Measurements from ENCODE around the gene GYPA. TPM values are rescaled to one million over a fixed set of nuclear protein-coding genes. Genes with fewer than 3 reads are reported as not detected.
"Not testable (repeated sequence)": the region's sequence is repeated elsewhere in the genome, so short reads cannot be mapped to it uniquely, and the experiment has no call there.

Gene GYPA
- total RNA-seq, 1 donor from 2014 or later: 3.7 TPM

GRCh38 chr4:144130167-144130566 lies 10.4 kb downstream of the GYPA start:
- not testable (repeated sequence) for DNase-seq (ENCODE audit: low spot score in 2 of 2); FAIRE-seq

DNA sequence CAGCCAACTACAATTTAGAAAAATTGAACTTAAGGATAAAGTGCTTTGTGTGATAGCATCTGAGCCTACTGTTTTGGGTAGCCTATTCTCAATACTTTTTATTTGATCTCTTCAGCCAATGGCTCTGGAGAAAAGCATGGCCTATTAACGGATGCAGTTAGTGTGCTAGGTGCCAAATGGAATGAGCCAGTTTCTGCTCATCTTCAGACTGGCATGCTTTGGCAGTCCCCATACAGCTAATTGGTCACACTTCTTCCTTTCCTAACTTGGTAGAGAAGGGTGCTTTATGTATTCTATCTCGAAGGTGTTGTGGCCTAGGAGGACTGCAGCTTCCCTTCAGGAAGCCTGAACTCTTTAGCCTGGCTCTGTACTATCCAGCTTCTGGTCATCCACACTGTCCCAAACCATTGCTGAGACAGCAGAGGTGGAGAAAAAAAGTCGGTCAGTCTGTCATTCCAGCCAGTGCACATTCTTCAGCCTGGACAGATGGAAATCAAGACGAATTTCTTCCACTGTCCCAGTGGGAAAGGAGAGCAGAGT lies 11.1 kb downstream of the GYPA start:
- not testable (repeated sequence) for FAIRE-seq; DNase-seq (ENCODE audit: low spot score in 2 of 2)

GRCh38 chr4:144128709-144129320 lies 11.7 kb downstream of the GYPA start:
- not testable (repeated sequence) for FAIRE-seq

GRCh38 chr4:144125109-144125508 lies 15.4 kb downstream of the GYPA start:
- not testable (repeated sequence) for DNase-seq (ENCODE audit: low spot score in 2 of 2); FAIRE-seq

More at GRCh38 chr4:144128709-144129320, 11.7 kb downstream of the GYPA start:
- DNase-seq (ENCODE audit: low spot score in 2 of 2): not testable (repeated sequence)

GRCh38 chr4:144123982-144124635 lies 16.4 kb downstream of the GYPA start:
- not testable (repeated sequence) for FAIRE-seq; DNase-seq (ENCODE audit: low spot score in 2 of 2)

DNA sequence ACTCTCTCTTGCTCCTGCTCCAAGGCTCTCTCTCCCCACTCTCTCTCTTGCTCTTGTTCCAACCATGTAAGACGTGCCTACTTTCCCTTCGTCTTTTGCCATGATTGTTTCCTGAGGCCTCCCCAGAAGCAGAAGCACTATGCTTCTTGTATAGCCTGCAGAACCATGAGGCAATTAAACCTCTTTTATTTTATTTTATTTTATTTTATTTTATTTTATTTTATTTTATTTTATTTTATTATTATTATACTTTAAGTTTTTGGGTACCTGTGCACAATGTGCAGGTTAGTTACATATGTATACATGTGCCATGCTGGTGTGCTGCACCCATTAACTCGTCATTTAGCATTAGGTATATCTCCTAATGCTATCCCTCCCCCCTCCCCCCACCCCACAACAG lies 17.2 kb downstream of the GYPA start:
- not testable (repeated sequence) for FAIRE-seq; DNase-seq (ENCODE audit: low spot score in 2 of 2)

DNA sequence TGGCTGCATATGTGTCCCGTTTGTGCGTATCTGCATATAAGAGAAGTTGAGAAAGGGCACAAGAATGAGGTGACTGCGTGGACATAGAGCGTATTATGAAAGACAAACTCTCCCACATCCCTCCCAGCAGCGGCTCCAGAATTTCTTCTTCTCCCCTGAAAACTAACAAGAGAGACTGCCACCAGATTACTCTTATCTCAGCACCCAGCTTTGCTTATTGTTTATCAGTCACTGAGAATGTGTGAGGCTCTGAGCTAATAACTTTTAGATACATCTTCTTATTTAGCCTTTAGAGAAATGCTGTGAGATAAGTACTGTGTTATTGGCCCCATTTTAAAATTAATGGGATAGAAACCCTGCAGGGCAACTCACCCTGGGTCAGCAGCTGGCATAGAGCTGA lies 20.8 kb downstream of the GYPA start:
- not testable (repeated sequence) for FAIRE-seq; DNase-seq (ENCODE audit: low spot score in 2 of 2)

DNA sequence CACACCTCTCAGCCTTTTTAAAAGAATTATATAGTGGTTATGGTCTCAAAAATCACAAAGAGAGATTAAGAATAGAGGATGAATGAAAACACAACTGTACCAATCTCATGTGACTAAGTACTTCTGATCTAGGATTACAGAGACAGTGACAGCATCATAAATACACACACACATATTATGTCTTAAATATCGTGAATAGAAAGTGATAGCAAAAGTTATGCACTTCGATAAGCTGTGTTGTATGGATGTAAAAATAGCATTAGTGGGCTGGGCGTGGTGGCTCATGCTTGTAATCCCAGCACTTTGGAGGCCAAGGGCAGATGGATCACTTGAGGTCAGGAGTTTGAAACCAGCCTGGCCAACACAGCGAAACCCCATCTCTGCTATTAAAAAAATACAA lies 25.0 kb downstream of the GYPA start:
- DNase-seq (ENCODE audit: low spot score in 2 of 2) (no peak), FAIRE-seq (no peak)

DNA sequence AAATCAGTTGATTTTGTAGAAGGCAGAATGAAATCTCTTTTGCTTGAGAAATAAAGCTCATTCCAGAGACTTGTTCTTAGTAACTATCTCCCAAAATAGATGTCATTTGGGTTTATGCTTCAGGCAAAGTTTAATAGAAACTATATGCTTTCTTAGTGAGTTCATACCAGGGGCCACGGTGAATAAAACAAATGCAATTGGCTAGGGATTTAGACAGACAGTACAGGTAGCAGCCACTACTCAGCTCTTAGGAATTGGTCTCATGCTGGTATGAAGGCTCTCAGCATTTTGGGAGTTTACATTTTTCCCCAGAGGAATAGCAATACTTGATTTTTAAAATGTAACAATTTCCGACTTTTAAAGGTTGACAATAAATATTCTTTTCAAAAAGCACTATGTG lies 27.0 kb downstream of the GYPA start:
- DNase-seq (ENCODE audit: low spot score in 2 of 2) (no peak), FAIRE-seq (no peak)

- DNase-seq (ENCODE audit: low spot score in 2 of 2) (no peak), FAIRE-seq (no peak)
These were observed 35.9 kb downstream of the GYPA start for GRCh38 chr4:144104509-144105130.

DNA sequence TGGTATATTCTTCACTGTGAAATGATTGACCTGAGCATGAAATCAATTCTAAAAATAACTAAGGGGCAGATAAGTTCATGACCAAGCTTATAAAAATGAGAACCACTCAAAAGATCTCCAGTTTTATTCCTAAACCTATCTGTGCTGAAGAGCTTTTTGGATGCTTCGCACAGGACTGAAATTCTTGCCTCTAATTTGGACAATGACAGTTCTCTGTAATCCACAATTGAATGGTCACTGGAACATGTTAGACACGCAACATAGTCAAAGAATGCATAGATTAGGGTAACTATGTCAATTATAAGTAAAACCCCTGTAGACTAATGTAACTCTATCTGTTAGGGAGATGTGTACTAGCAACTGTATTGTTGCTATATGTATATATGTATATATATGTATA lies 42.7 kb downstream of the GYPA start:
- not testable (repeated sequence) for DNase-seq (ENCODE audit: low spot score in 2 of 2); FAIRE-seq

DNA sequence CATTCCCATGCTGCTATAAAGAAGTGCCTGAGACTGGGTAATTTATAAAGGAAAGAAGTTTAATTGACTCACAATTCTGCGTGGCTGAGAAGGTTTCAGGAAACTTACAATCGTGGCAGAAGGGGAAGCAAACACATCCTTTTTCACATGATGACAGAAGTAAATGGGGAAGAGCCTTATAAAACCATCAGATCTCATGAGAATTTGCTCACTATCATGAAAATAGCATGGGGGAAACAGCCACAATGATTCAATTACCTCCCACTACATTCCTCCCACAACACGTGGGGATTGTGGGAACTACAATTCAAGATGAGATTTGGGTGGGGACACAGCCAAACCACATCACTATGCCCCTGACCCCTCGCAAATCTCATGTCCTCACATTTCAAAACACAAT lies 46.5 kb downstream of the GYPA start:
- DNase-seq (ENCODE audit: low spot score in 2 of 2); FAIRE-seq: not testable (repeated sequence)

DNA sequence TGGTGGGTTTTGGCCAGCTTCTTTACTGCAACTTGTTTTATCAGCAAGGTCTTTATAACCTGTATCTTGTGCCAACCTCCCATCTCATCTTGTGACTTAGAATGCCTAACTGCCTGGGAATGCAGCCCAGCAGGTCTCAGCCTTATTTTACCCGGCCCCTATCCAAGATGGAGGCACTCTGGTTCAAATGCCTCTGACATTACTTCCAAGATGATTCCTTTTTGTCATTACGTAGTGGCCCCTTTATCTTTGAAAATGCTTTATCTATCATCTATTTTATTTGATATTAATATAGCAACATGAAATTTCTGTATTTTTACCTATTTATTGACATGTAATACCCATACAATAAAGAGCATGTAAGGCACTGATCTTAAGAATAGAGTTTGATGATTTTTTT lies 49.3 kb downstream of the GYPA start:
- not testable (repeated sequence) for FAIRE-seq; DNase-seq (ENCODE audit: low spot score in 2 of 2)

DNA sequence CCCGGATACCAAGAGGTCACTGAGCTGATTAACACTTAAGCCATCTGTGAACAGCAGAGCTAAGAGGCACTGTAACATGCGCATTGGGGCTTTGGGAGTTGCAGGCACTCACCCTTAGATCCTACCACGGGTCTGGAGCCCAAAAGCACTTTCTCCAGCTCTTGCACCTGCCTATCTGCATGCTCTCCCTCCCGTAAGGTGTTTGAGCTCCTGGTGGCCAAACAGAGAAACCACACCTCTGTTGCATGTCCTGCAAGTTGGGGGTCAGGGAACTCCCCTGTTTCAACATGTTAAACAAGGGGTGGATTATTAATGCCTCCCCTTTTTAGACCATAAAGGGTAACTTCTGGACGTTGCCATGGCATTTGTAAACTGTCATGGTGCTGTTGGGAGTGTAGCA lies 49.8 kb downstream of the GYPA start:
- DNase-seq (ENCODE audit: low spot score in 2 of 2): no peak
- FAIRE-seq: no peak

- not testable (repeated sequence) for DNase-seq (ENCODE audit: low spot score in 2 of 2); FAIRE-seq
These were observed 58.5 kb downstream of the GYPA start for GRCh38 chr4:144082053-144082452.

DNA sequence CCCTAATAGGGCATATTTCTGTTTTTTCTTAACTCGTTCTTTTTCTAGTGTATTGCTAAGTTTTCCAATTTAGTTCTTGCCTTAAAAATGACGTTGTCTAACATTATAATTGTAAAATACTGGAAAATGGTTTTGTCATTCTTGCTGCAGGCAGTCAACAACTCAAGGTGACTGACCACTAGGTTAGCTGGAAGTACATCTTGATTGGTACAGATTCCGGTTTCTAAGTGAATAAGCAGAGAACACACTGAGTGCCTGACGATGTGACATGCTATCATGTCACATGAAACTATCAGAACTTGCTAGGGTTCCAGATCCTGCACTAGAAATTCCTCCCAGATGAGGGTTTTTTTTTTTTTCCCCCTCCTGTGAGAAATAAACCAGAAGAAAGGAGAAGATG lies 60.4 kb downstream of the GYPA start:
- DNase-seq (ENCODE audit: low spot score in 2 of 2); FAIRE-seq: not testable (repeated sequence)

- FAIRE-seq; DNase-seq (ENCODE audit: low spot score in 2 of 2): not testable (repeated sequence)
These were observed 61.8 kb downstream of the GYPA start for GRCh38 chr4:144078746-144079145.

- DNase-seq (ENCODE audit: low spot score in 2 of 2); FAIRE-seq: not testable (repeated sequence)
These were observed 79.0 kb downstream of the GYPA start for GRCh38 chr4:144061556-144061955.

DNA sequence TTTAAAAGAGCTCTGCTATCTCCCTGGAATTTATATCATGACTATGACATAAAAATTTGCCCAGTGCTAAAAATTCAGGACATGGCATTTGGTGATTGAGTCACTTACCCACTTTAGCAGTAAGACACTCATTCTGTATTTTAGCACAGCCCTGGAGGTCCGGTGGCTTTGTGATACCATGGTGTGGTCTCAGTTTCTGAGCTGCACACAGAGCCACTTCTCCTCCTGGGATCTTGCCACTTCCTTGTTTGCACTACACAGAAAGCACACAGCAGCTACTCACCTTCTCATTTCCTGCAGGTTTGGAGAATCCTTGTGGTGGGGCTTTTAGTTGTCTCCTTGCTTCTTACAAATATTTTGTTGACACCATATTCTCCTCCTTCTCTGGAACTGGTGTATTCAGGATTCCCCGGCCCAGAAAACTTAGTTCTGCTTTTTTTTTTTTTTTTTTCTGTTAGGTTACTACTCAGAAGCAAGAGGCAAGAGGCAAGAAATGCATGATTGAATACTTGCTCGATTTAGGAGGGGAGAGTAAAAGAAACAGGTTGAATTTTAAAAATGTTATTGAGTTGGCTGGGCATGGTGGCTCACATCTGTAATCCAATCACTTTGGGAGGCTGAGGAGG lies 80.2 kb downstream of the GYPA start:
- not testable (repeated sequence) for FAIRE-seq; DNase-seq (ENCODE audit: low spot score in 2 of 2)

All from frontal cortex (tissue), 4 donors.